ENCODE measurements around the gene CD93.

GRCh38 chr20:23059846-23060245, 26.3 kb downstream of the CD93 start:
- TF ChIP-seq POLR2AphosphoS5 (IDR thresholded peaks at IDR 0.05) (no peak), RAD21 (conservative IDR thresholded peaks at IDR 0.05) (no peak), CTCF (IDR thresholded peaks at IDR 0.05; ENCODE audit: poor library complexity, severe bottlenecking) (no peak)

Data from neural cell (in vitro differentiated cells).